NT2/D1 (cell line): ENCODE results near the gene MYOCOS.

Experiments
- SUZ12 ChIP-seq: IDR thresholded peaks from 2 replicates; pipeline ENCODE4 v1.6.1; 2011; ENCODE audit not compliant: insufficient read length, insufficient read depth; ENCODE audit errors: extremely low read depth
- YY1 ChIP-seq: IDR thresholded peaks from 2 replicates; pipeline ENCODE4 v1.6.1; 2011; ENCODE audit not compliant: insufficient read length, insufficient read depth
- ZNF274 ChIP-seq: IDR thresholded peaks from 2 replicates; pipeline ENCODE4 v1.6.1; 2011; ENCODE audit warnings: mild to moderate bottlenecking, low read depth, low read length

GRCh38 chr1:171654201-171654941, 32.3 kb downstream of the MYOCOS start:
- TF ChIP-seq SUZ12 (no peak), YY1 (no peak), ZNF274 (no peak)
